Fibroblast of peridontal ligament (primary cell): ENCODE data around the gene LGALS4.
"Not testable (repeated sequence)": the region's sequence is repeated elsewhere in the genome, so short reads cannot be mapped to it uniquely, and the experiment has no call there.

Experiments
- DNase-seq: peaks from one replicate; pipeline ENCODE4 v3.0.0-alpha.2; 2010; ENCODE audit errors: extremely low read depth

The LGALS4 gene, protein sequence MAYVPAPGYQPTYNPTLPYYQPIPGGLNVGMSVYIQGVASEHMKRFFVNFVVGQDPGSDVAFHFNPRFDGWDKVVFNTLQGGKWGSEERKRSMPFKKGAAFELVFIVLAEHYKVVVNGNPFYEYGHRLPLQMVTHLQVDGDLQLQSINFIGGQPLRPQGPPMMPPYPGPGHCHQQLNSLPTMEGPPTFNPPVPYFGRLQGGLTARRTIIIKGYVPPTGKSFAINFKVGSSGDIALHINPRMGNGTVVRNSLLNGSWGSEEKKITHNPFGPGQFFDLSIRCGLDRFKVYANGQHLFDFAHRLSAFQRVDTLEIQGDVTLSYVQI

GRCh38 chr19:38812841-38813320, at the start of gene LGALS4:
Gene LGALS4, minus strand, starts transcription at chr19:38812945. Its CDS starts 59 bp downstream, at chr19:38812886.
- no peak for DNase-seq

DNA sequence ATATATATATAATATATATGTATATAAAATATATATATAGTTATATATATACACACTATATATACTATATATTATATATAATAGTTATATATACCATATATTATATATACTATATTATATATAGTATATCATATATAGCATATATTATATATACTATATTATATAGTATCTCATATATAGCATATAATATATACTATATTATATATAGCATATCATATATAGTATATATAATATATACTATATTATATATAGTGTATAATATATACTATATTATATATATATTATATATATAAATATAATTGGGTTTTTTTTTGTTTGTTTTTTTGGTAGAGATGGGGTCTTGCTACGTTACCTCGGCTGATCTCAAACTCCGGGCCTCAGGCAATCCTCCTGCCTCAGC, 48.6 kb upstream of the LGALS4 start:
- no peak for DNase-seq

DNA sequence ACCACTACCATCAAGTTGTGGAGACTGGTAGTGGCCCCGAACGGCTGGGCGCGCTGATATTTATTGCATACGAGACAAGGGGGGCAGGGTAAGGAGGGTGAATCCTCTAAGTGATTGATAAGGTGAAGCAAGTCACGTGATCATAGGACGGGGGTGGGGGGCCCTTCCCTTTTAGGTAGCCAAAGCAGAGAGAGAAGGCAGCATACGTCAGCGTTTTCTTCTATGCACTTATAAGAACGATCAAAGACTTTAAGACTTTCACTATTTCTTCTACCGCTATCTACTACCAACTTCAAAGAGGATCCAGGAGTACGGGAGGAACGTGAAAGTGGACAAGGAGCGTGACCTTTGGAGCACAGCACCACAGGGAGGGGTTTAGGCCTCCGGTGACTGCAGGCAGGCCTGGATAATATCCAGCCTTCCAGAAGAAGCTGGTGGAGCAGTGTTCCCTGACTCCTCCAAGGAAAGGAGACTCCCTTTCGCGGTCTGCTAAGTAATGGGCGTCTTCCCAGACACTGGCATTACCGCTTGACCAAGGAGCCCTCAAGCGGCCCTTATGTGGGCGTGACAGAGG, 47.0 kb upstream of the LGALS4 start:
- DNase-seq: not testable (repeated sequence)

GRCh38 chr19:38856813-38857212, 44.1 kb upstream of the LGALS4 start:
- no peak for DNase-seq

GRCh38 chr19:38855751-38856150, 43.0 kb upstream of the LGALS4 start:
- DNase-seq: not testable (repeated sequence)

DNA sequence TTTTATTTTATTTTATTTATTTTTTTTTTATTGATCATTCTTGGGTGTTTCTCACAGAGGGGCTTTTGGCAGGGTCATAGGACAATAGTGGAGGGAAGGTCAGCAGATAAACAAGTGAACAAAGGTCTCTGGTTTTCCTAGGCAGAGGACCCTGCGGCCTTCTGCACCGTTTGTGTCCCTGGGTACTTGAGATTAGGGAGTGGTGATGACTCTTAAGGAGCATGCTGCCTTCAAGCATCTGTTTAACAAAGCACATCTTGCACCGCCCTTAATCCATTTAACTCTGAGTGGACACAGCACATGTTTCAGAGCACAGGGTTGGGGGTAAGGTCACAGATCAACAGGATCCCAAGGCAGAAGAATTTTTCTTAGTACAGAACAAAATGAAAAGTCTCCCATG, 42.2 kb upstream of the LGALS4 start:
- DNase-seq: not testable (repeated sequence)

- no peak for DNase-seq
These were observed 40.5 kb upstream of the LGALS4 start for GRCh38 chr19:38853214-38853613.

DNA sequence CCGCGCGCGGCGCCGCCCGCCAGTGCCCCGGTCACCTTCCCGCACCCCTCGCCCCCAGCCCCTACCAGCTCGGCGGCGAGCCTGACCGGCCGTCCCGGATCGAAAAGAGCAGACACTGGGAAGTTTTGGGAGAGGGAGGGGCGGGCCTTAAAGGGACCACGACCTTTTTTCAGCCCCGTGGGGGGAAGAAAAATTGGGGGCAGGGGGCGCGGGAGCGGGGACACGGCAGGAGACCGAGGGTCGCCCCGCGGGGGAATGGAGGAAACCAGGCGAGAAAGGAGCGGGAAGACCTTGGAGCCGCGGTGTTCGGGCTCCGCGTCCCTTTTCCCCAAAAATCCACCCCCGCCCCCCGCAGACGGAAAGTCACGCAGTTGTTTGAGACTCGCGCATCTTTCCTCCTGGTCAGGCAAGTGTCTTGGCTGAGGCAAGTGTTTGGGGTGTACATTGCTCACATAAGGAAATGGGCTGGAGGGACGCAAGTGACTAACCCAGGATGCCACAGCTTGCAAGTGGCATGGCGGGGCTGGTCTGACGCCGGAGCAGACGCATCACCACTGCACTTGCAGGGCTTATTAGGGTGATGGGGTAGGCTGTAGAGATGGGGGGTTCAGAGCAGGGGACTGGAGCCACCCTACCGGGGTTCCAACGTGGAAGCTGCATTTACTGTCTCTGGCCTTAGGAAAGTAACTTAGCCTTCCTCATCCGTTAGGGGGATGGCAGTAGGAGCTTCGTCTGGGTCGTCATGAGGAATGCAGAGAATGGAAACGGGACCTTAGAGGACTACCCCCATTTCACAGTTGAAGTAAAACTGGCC, 39.7 kb upstream of the LGALS4 start:
- peak; percentile 64 for DNase-seq

GRCh38 chr19:38851622-38852230, 39.0 kb upstream of the LGALS4 start:
- DNase-seq: peak; percentile 82

DNA sequence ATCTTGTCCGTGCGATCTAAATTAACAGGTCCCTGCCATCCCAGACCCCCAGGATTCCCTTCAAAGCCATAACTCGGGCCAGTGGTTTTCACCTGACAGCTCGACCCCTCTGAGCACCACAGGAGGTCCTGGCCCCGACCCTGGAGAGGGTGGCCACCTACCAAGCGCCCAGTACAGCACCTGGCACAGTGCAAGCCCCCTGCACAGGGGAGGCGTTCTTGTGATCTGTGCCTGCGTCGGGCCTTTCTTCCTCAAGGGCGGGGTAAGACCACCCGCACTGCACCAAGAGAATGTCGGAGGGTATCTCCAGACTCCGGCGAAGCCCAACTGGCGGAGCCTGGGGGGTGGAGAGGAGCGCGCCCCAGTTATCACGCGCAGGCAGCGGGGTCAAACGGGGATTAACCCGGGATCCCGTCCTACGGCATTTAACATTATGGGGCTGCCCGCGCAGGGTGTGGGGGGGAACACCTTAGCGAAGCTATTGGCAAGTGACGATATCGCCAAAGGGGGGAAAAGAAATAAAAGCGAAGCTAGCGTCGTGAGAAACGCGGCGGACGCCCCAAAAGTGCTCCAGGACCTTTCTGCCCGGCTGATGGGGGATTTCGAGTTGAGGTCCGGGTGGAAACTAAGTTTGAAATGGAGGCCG, 38.4 kb upstream of the LGALS4 start:
- no peak for DNase-seq

GRCh38 chr19:38850436-38850975, 37.8 kb upstream of the LGALS4 start:
- DNase-seq: peak; percentile 100

DNA sequence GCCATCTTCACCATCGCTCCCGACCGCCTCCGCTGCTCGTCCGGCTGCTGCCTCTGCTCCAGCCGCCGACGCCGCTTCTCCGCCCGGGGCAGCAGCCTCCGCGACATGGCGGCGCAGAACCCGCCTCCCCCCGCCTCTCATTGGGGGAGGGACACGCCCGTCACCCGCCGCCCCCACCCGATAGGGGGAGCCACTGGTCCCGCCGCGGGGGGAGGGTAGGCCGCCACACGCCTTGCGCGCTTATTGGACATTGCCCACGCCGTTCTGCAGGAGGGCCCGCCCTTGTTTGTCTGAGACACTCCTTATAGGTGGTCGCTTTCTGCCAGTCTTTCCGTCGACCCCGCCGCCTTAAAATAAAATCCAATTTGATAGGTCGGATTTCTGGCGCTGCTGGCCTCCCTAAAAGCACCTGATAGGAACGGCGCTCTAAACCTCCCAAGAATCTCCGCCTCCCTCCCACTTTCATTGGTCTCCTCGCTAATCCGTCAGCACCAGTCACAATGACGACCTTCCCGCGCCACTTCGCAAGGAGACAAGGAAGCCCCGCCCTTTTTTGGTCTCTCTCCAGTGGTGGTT, 37.2 kb upstream of the LGALS4 start, which contains the start of gene HNRNPL:
Gene HNRNPL (minus strand): TSS at position 127 of the 576 bp plus-strand sequence. CDS start 20 bp downstream, at position 107.
- DNase-seq: no peak

- DNase-seq: peak; percentile 93
These were observed 36.6 kb upstream of the LGALS4 start for GRCh38 chr19:38849147-38849859.

DNA sequence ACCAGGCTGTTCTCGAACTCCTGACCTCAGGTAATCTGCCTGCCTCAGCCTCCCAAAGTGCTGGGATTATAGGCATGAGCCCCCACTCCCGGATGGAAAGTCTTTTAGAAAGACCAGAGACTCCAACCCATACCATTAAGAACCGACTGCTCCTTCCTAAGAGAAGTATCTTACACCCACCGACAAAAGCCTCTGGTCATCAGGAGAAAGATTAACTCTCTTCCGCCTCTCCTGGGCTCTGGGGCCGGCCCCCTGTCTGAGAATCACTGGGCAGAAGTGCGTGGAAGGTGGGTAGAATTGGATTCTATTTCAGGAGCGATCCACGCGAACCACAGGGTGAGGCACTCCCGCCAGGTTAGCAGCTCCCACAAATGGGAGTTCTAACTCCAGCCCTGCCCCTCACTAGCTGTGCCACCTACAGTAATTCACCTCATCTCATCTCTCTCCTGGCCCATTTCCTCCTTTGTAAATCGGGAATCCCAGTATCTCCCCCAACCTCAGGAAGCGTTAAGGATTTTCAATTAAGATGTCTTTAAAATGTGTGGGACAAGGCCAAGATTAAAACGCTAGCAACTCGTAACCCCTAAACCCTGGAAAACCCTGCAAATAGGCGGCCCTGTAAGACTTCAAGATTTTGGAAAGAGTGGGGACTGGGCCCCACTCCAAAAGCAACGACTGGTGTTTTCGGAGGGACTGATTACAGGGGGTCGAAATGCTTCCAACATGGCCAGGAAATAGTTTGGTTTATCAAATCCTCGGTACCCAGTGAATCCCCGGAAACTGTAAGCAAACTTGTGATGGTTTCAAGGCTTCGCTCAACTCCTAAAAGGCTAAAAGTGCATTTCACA, 35.8 kb upstream of the LGALS4 start:
- DNase-seq: peak; percentile 9

DNA sequence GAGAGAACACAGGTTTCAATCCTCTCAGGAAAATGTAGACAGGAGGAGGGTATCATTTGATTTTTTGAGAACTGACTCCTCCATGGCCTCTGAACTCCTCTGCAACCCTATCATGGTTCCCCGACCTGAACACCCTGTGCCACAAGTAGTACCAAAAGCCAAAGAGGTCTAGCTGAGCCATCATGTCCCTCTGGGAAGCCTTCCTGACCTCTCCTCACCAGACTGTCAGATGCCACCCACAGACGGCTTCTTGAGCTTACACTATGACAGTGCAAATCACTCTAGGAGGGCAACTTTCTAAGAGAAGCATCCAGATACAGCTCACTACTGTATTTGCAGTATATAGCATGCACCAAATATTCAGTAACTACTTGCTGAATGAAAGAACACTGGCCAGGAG, 33.4 kb upstream of the LGALS4 start:
- no peak for DNase-seq

DNA sequence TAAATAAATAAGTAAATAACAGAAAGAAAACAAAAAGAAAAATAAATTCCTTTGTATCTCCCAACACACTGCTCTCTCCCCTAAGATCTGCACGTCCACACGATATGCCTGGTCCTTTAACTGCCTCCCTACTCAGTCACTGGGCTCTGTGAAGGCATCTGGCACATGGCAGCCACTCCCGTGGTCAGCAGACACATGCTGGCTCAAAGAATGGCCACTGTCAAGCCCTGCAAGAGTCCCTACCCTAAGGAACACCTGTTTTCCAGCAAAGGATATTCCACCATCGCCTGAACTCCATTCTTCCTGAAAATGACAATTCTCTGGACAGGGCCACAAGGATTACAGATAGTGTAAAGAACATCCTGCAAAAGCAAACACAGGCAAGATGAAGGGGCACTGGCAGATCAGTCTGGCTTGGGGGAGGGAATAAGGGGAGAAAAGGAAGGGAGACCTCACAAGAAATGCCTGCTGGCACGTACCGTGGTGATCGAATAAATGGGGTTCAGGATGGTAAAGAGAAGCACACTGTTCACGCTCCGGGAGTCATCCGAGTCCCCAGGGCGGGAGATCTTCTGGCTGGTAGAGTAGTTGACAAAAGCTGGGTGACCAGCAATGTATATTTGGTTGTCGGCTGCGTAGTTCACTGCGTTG, 32.8 kb upstream of the LGALS4 start:
- DNase-seq: no peak

DNA sequence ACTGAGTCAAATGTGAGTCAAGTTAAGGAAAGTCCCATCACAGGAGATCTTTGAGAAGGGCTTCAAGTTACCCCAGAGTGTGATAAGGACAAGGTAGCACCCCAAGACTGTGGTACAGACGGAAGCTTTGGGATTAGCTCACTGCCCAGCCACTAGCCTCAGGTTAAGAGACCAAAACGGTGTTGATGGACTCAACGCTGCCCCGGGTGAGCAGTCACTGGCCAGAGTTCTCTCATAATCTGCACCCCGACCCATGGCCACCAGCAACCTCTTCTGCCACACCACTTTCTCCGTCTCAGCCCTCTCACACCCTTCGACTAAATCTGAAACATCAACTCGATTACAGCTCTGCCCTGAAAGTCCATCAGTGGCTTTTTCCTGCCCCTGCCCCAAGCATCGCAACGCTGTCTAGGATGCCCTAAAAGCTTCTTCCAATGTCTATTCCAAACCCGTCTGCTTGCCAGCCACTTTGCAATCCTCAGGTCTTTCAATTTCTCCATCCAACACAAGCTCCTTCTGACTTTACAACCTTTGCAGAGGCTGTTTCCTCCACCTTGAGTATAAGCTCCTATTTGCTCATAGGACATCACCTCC, 31.4 kb upstream of the LGALS4 start:
- no peak for DNase-seq

DNA sequence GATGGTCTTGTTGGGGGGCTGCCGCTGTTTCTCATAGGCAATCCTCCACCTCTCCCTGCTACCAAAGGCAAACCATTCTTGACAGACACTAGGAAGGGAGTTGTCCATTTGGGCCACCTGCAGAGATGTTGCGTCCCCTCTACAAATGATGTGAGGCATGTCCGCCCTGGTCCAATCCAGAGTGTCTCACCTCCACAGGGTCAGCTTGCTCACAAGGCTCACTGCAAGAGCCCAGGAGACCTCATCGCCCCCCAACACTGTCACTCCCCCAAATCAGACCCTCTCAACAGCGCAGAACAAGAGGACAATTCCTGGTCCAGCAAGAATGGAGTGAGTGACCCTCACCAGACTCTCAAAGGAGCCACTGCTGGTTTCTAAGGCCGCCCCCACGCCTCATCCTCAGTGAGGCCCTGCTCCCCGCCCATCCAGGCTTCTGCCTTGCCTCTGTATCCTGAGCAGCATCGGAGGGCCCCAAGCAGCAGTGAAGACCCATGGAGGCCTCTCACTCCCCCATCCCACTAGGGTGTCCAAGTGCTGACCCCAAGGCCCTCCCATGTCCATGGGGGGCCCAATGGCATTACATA, 30.5 kb upstream of the LGALS4 start:
- DNase-seq: no peak
